Upper lobe of left lung (tissue), 4 donors: Measurements from ENCODE around the gene KIF6.

Experiments
- POLR2AphosphoS5 ChIP-seq, 2 donors: sonication (generic); formaldehyde crosslinking; IDR thresholded peaks; one replicate each; pipeline ENCODE4 v1.5.1; 2017; ENCODE audit warnings: antibody characterized with exemption in 2 of 2
- TF ChIP-seq, protein P1 (sequence below), 6 experiments: fragments of 450-650 bp in 4 of 6; fragments of 200-600 bp in 2 of 6; sonication (generic) in 2 of 6; IDR thresholded peaks; one replicate each; pipeline ENCODE4 v1.5.1; 2016 to 2019; ENCODE audit warnings: antibody characterized with exemption in 6 of 6

- no peak for TF ChIP-seq POLR2AphosphoS5 (IDR thresholded peaks at IDR 0.05)
- TF ChIP-seq, protein P1, sequence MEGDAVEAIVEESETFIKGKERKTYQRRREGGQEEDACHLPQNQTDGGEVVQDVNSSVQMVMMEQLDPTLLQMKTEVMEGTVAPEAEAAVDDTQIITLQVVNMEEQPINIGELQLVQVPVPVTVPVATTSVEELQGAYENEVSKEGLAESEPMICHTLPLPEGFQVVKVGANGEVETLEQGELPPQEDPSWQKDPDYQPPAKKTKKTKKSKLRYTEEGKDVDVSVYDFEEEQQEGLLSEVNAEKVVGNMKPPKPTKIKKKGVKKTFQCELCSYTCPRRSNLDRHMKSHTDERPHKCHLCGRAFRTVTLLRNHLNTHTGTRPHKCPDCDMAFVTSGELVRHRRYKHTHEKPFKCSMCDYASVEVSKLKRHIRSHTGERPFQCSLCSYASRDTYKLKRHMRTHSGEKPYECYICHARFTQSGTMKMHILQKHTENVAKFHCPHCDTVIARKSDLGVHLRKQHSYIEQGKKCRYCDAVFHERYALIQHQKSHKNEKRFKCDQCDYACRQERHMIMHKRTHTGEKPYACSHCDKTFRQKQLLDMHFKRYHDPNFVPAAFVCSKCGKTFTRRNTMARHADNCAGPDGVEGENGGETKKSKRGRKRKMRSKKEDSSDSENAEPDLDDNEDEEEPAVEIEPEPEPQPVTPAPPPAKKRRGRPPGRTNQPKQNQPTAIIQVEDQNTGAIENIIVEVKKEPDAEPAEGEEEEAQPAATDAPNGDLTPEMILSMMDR (IDR thresholded peaks at IDR 0.05), result no peak
Measured at GRCh38 chr6:39446909-39447308, 278.3 kb downstream of the KIF6 start.
